Measurements from ENCODE around the gene POLE3. TPM values are rescaled to one million over a fixed set of nuclear protein-coding genes. Genes with fewer than 3 reads are reported as not detected.
"Not testable (repeated sequence)": the region's sequence is repeated elsewhere in the genome, so short reads cannot be mapped to it uniquely, and the experiment has no call there.

The POLE3 gene
- polyA plus RNA-seq, 3 donors: 36.1 to 113 (median 92.1) TPM

DNA sequence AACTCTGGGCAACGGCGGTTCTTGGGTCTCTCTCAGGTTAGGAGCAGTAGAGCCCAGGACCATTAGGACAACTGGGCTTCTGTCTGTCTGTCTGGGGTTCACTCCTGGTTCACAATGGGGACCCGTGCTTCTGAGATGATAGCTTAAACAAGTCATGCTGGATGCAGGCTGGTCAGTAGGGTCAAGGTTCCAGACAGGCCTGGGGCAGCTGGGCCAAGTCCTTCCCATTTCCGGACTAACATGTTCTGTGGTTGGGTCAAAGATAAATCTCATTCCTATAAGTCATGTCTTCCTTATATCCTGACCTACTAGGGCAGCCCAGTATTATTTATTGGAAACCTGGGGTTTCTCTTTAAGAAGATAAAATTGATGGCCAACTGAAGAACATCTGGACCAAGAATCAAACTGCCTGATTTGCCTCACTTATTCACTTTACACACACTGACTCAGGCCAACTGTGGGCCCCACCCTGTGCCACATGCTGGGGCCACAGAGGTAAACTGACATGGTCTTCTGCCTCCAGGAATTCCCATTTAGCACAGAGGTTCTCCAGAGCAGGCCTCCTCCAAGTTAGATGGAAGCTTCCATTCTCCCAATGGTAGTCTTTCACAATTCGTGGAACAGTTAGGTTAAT is 42.0 kb downstream of the POLE3 start:
- intact Hi-C loops (cut with micrococcal nuclease): no loop called here
- H3K4me1 Mint-ChIP-seq: peaks cover 16% of the 10 kb centered on the region
- Histone ChIP-seq H4K20me1 (ENCODE audit: insufficient read depth, low read length) (no peaks in the 10 kb centered on the region), H2AFZ (ENCODE audit: insufficient read depth, low read depth, low read length, poor library complexity, severe bottlenecking) (no peak overlapping the region), H3K9ac (ENCODE audit: insufficient read depth, low read length, poor library complexity, severe bottlenecking) (no peak overlapping the region), H3K36me3 (replicated peaks in 1 of 2; ENCODE audit: control insufficient read depth in 1 of 2, insufficient read depth in 2 of 2, low read length in 2 of 2) (peaks cover 0 to 9% of the 10 kb centered on the region in 2 donors), H3K9me3 (replicated peaks in 1 of 2; ENCODE audit: control insufficient read depth in 1 of 2, insufficient read depth in 1 of 2, low read length in 2 of 2) (no peaks in the 10 kb centered on the region), H3K4me3 (replicated peaks in 1 of 3; ENCODE audit: low read depth in 2 of 3, low read length in 3 of 3) (no peak overlapping the region), H3K27ac (ENCODE audit: low read depth in 1 of 2, low read length in 2 of 2) (no peak overlapping the region), H3K79me2 (ENCODE audit: insufficient read depth, low read length) (no peaks in the 10 kb centered on the region), H3K4me1 (ENCODE audit: control insufficient read depth in 1 of 2, insufficient read depth in 2 of 2, low read length in 2 of 2) (peaks cover 11 to 16% of the 10 kb centered on the region in 2 donors), H3K27me3 (ENCODE audit: control insufficient read depth in 2 of 2, insufficient read depth in 2 of 2, low read length in 2 of 2) (no peaks in the 10 kb centered on the region), H3K4me2 (replicated peaks; ENCODE audit: extremely low read depth, low read length, poor library complexity, severe bottlenecking) (no peak overlapping the region)
- H3K9me3 Mint-ChIP-seq: no peaks in the 10 kb centered on the region
- 100% methylated on average over 3 of the region's 5 CpGs for WGBS (ENCODE audit: insufficient coverage)
- peaks cover 4 to 10% of the 10 kb centered on the region in 2 donors for H3K36me3 Mint-ChIP-seq
- peaks cover 0 to 1% (median 0%) of the 10 kb centered on the region in 3 donors for H3K27me3 Mint-ChIP-seq (ENCODE audit: low read depth in 3 of 3)
- no peak overlapping the region for H3K27ac Mint-ChIP-seq
- TF ChIP-seq, protein P1, sequence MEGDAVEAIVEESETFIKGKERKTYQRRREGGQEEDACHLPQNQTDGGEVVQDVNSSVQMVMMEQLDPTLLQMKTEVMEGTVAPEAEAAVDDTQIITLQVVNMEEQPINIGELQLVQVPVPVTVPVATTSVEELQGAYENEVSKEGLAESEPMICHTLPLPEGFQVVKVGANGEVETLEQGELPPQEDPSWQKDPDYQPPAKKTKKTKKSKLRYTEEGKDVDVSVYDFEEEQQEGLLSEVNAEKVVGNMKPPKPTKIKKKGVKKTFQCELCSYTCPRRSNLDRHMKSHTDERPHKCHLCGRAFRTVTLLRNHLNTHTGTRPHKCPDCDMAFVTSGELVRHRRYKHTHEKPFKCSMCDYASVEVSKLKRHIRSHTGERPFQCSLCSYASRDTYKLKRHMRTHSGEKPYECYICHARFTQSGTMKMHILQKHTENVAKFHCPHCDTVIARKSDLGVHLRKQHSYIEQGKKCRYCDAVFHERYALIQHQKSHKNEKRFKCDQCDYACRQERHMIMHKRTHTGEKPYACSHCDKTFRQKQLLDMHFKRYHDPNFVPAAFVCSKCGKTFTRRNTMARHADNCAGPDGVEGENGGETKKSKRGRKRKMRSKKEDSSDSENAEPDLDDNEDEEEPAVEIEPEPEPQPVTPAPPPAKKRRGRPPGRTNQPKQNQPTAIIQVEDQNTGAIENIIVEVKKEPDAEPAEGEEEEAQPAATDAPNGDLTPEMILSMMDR (IDR thresholded peaks at IDR 0.05): no peak
- H3K4me3 Mint-ChIP-seq: no peak overlapping the region
- DNase-seq: no peak

DNA sequence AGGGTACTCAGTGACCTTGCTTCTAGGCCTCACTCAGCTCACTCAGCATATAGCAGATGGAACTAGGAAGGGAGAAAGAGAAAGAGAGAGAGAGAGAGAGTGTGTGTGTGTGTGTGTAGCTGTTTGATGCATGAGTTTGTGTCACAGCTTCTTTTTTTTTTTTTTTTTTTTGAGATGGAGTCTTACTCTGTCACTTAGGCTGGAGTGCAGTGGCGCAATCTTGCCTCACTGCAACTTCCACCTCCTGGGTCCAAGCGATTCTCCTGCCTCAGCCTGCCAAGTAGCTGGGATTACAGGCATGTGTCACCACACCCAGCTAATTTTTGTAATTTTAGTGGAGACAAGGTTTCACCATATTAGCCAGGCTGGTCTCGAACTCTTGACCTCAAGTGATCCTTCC is 44.8 kb downstream of the POLE3 start:
- Histone ChIP-seq H2AFZ (ENCODE audit: insufficient read depth, low read depth, low read length, poor library complexity, severe bottlenecking) (peak overlapping the region; percentile 68), H3K4me1 (ENCODE audit: control insufficient read depth in 1 of 2, insufficient read depth in 2 of 2, low read length in 2 of 2) (peaks cover 11 to 16% of the 10 kb centered on the region in 2 donors), H3K27ac (ENCODE audit: low read depth in 1 of 2, low read length in 2 of 2) (peak overlapping the region in 1 of 2 donors; percentile 70)
- H3K4me3 Mint-ChIP-seq; H3K27me3 ChIP-seq (ENCODE audit: control insufficient read depth in 2 of 2, insufficient read depth in 2 of 2, low read length in 2 of 2); H3K9me3 ChIP-seq (replicated peaks in 1 of 2; ENCODE audit: control insufficient read depth in 1 of 2, insufficient read depth in 1 of 2, low read length in 2 of 2); H3K27me3 Mint-ChIP-seq (ENCODE audit: low read depth in 3 of 3); H3K79me2 ChIP-seq (ENCODE audit: insufficient read depth, low read length); H3K36me3 ChIP-seq (replicated peaks in 1 of 2; ENCODE audit: control insufficient read depth in 1 of 2, insufficient read depth in 2 of 2, low read length in 2 of 2); intact Hi-C loops (cut with micrococcal nuclease); H3K9ac ChIP-seq (ENCODE audit: insufficient read depth, low read length, poor library complexity, severe bottlenecking); H3K36me3 Mint-ChIP-seq; H3K4me2 ChIP-seq (replicated peaks; ENCODE audit: extremely low read depth, low read length, poor library complexity, severe bottlenecking); H3K4me3 ChIP-seq (replicated peaks in 1 of 3; ENCODE audit: low read depth in 2 of 3, low read length in 3 of 3); H4K20me1 ChIP-seq (ENCODE audit: insufficient read depth, low read length); H3K9me3 Mint-ChIP-seq: not testable (repeated sequence)
- peak; percentile 37 to 54 (median 49) for DNase-seq
- H3K27ac Mint-ChIP-seq: peak overlapping the region in 6 of 7 donors; percentile 34 to 86 (median 58)
- H3K4me1 Mint-ChIP-seq: peaks cover 16% of the 10 kb centered on the region
- WGBS (ENCODE audit: insufficient coverage): 0% methylated on average over 1 of the region's 3 CpGs
